Measurements from ENCODE around the gene NECAP2. TPM values are rescaled to one million over a fixed set of nuclear protein-coding genes. Genes with fewer than 3 reads are reported as not detected.

Gene NECAP2
- total and polyA plus RNA-seq, 10 of the 15 experiments (the other 5 are each of a cell fraction or from before 2014, with no cell fraction given), result 16.3 to 98.0 (median 57.4) TPM

- TF ChIP-seq TAF1 (IDR thresholded peaks at IDR 0.05; ENCODE audit: borderline replicate concordance, low read depth, low read length) (no peak), ZNF687 (IDR thresholded peaks at IDR 0.05) (no peak), FOXK2 (IDR thresholded peaks at IDR 0.05) (no peak)
These were observed 6.0 kb upstream of the NECAP2 start (continued) for GRCh38 chr1:16434501-16434900.

- H3K9ac ChIP-seq (ENCODE audit: control insufficient read depth, insufficient read depth, low read length), result no peak within 1 kb of the TSS
- H3K4me3 ChIP-seq, result no peak within 1 kb of the TSS
- no peak for DNase-seq (ENCODE audit: low read depth, low spot score)
- RAD21 ChIA-PET (ENCODE audit: unreplicated experiment), result no interaction called here
- H3K79me2 ChIP-seq (ENCODE audit: control insufficient read depth, insufficient read depth, low read length), result peaks cover 13% of the 10 kb centered on the region
- no peak within 1 kb of the TSS for H3K4me2 ChIP-seq (ENCODE audit: control insufficient read depth, insufficient read depth)
- ATAC-seq, result no peak
- H3K36me3 ChIP-seq (ENCODE audit: control insufficient read depth in 2 of 2, insufficient read depth in 2 of 2, low read length in 1 of 2), result no peaks in the 10 kb centered on the region
- H2AFZ ChIP-seq (ENCODE audit: control insufficient read depth, low read depth, low read length), result no peak within 1 kb of the TSS; the same call in 1 of the 2 replicates
- in situ Hi-C loops (cut with MboI), result no loop called here
- no peak for FAIRE-seq
- intact Hi-C loops (cut with micrococcal nuclease; ENCODE audit: unreplicated experiment), result no loop called here
- SMC1A ChIA-PET (ENCODE audit: uncharacterized antibody, unreplicated experiment), result interaction anchor here (0.6 kb wide), 3 partner anchors 12 to 183 kb away, joined by 3 read pairs; no protein-coding TSS in a partner anchor
- H3K27me3 ChIP-seq (replicated peaks in 1 of 2; ENCODE audit: control insufficient read depth in 2 of 2, insufficient read depth in 2 of 2, low read length in 1 of 2), result no peaks in the 10 kb centered on the region
- no peaks in the 10 kb centered on the region for H4K20me1 ChIP-seq (ENCODE audit: control insufficient read depth, insufficient read depth)
- BruUV-seq (replicated peaks), result no TSS peak
- CTCF ChIA-PET, result interaction anchor here (1.1 kb wide), 1 partner anchor 11 kb away, joined by 4 read pairs; no protein-coding TSS in a partner anchor
- TF ChIP-seq SPI1 (IDR thresholded peaks at IDR 0.05; ENCODE audit: borderline replicate concordance, insufficient read depth, low read depth, low read length) (no peak), REST (IDR thresholded peaks at IDR 0.05; ENCODE audit: low read depth, low read length) (no peak), RFX5 (IDR thresholded peaks at IDR 0.05; ENCODE audit: low read depth, low read length) (no peak), TCF12 (IDR thresholded peaks at IDR 0.05; ENCODE audit: low read depth, low read length) (no peak)
- POLR2A ChIA-PET, result interaction anchor here (0.7 kb wide), 1 partner anchor 422 kb away, joined by 3 read pairs; no protein-coding TSS in a partner anchor
- 39% methylated on average over 3 of the region's 3 CpGs for WGBS (ENCODE audit: insufficient coverage, insufficient replicate concordance, low lambda C conversion rate, missing lambda C conversion rate)
- H3K27ac ChIP-seq (ENCODE audit: control insufficient read depth, insufficient read depth), result no peak within 1 kb of the TSS
- H3K4me1 ChIP-seq (ENCODE audit: control insufficient read depth, insufficient read depth, low read length), result peaks cover 13% of the 10 kb centered on the region
- no peaks in the 10 kb centered on the region for H3K9me3 ChIP-seq (replicated peaks; ENCODE audit: control insufficient read depth, insufficient read depth, low read length)
These were observed 3.5 kb upstream of the NECAP2 start, which contains the start of gene SPATA21 for GRCh38 chr1:16436946-16437474. TSS of gene SPATA21 (minus strand) at chr1:16437424. CDS start at chr1:16431371, 6,053 bp downstream.

Data from GM12878 (cell line).